ENCODE data around the gene S100A2. TPM values are rescaled to one million over a fixed set of nuclear protein-coding genes. Genes with fewer than 3 reads are reported as not detected.

Gene S100A2
- total and polyA plus RNA-seq, 2 experiments from 2014 or later, result 0.66 to 0.89 TPM

DNA sequence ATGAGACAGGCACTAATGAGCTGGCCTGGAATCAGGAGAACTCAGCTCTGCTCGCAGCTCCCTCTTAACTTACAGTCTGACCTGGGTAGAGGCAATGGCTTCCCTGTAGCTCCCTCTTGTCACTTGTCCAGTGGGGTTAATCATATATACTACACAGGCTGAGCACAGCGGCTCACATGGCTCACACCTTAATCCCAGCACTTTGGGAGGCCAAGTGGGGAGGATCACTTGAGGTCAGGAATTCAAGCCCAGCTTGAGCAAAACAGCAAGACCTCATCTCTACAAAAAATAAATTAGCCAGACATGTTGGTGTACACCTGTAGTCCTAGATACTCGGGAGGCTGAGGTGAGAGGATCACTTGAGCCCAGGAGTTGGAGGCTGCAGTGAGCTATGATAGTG, 34.0 kb downstream of the S100A2 start:
- no peaks in the 10 kb centered on the region for H3K79me2 ChIP-seq (replicated peaks; ENCODE audit: insufficient read depth)
- H3K9me2 ChIP-seq (ENCODE audit: insufficient read depth), result no peaks in the 10 kb centered on the region
- Mint-ChIP-seq H3K9me3 (no peaks in the 10 kb centered on the region), H3K27ac (no peak overlapping the region), H3K36me3 (ENCODE audit: low read depth) (no peaks in the 10 kb centered on the region; the same call in 2 of the 3 replicates), H3K27me3 (ENCODE audit: insufficient read depth, low read depth, poor library complexity) (peaks cover 28% of the 10 kb centered on the region), H3K4me1 (peaks cover 42% of the 10 kb centered on the region), H3K4me3 (no peak overlapping the region)
- no peak overlapping the region for H3K4me2 ChIP-seq
- DNase-seq (ENCODE audit: low spot score) (no peak), ATAC-seq (no peak)
- H3K36me3 ChIP-seq (ENCODE audit: insufficient read depth), result no peaks in the 10 kb centered on the region
- peaks cover 28% of the 10 kb centered on the region for H3K27me3 ChIP-seq (ENCODE audit: insufficient read depth)
- no peak overlapping the region for H2AFZ ChIP-seq
- H3F3A ChIP-seq (replicated peaks; ENCODE audit: low read depth), result peaks cover 12% of the 10 kb centered on the region; the same call in 1 of the 2 replicates
- peaks cover 30% of the 10 kb centered on the region for H3K4me1 ChIP-seq (ENCODE audit: insufficient read depth)
- no peak overlapping the region for H3K27ac ChIP-seq (ENCODE audit: low read depth)
- no peaks in the 10 kb centered on the region for H4K20me1 ChIP-seq (replicated peaks; ENCODE audit: insufficient read depth)
- H3K4me3 ChIP-seq, result no peak overlapping the region
- TF ChIP-seq ZNF114 (CRISPR knock-in tag; IDR thresholded peaks at IDR 0.05), result no peak
- TF ChIP-seq, protein P1, sequence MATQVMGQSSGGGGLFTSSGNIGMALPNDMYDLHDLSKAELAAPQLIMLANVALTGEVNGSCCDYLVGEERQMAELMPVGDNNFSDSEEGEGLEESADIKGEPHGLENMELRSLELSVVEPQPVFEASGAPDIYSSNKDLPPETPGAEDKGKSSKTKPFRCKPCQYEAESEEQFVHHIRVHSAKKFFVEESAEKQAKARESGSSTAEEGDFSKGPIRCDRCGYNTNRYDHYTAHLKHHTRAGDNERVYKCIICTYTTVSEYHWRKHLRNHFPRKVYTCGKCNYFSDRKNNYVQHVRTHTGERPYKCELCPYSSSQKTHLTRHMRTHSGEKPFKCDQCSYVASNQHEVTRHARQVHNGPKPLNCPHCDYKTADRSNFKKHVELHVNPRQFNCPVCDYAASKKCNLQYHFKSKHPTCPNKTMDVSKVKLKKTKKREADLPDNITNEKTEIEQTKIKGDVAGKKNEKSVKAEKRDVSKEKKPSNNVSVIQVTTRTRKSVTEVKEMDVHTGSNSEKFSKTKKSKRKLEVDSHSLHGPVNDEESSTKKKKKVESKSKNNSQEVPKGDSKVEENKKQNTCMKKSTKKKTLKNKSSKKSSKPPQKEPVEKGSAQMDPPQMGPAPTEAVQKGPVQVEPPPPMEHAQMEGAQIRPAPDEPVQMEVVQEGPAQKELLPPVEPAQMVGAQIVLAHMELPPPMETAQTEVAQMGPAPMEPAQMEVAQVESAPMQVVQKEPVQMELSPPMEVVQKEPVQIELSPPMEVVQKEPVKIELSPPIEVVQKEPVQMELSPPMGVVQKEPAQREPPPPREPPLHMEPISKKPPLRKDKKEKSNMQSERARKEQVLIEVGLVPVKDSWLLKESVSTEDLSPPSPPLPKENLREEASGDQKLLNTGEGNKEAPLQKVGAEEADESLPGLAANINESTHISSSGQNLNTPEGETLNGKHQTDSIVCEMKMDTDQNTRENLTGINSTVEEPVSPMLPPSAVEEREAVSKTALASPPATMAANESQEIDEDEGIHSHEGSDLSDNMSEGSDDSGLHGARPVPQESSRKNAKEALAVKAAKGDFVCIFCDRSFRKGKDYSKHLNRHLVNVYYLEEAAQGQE (IDR thresholded peaks at IDR 0.05; ENCODE audit: unreplicated experiment), result no peak

DNA sequence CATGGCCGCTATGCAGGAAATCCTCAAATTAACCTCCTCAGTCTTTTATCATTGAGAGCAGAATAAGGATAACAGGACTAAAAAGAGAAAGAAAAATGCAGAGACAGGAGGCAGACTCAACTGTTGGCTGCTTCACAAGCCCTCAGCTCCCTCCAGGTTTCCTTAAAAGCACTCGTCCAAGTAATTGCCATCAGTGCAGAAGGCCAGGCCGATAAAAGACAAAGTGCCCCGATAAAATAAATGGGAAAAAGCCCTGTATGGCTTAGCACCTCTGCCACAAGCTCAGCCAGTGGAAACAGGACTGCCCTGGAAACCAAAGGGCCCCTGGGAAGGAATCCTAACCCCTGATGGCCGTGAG, 38.0 kb downstream of the S100A2 start:
- Mint-ChIP-seq H3K4me3 (no peak overlapping the region), H3K27me3 (ENCODE audit: insufficient read depth, low read depth, poor library complexity) (no peaks in the 10 kb centered on the region), H3K36me3 (ENCODE audit: low read depth) (no peaks in the 10 kb centered on the region), H3K27ac (no peak overlapping the region), H3K4me1 (peaks cover 24% of the 10 kb centered on the region), H3K9me3 (peaks cover 1% of the 10 kb centered on the region; the same call in 1 of the 3 replicates)
- Histone ChIP-seq H3K27ac (ENCODE audit: low read depth) (no peak overlapping the region), H3K4me3 (no peak overlapping the region), H3K4me1 (ENCODE audit: insufficient read depth) (peaks cover 14% of the 10 kb centered on the region), H3K36me3 (ENCODE audit: insufficient read depth) (no peaks in the 10 kb centered on the region), H3K79me2 (replicated peaks; ENCODE audit: insufficient read depth) (no peaks in the 10 kb centered on the region), H3K27me3 (ENCODE audit: insufficient read depth) (no peaks in the 10 kb centered on the region), H4K20me1 (replicated peaks; ENCODE audit: insufficient read depth) (no peaks in the 10 kb centered on the region), H3F3A (replicated peaks; ENCODE audit: low read depth) (peaks cover 9% of the 10 kb centered on the region; the same call in 1 of the 2 replicates), H3K9me2 (ENCODE audit: insufficient read depth) (no peaks in the 10 kb centered on the region), H3K4me2 (no peak overlapping the region), H2AFZ (peak overlapping the region; percentile 95)
- ATAC-seq (no peak), DNase-seq (ENCODE audit: low spot score) (no peak)
- no peak for TF ChIP-seq ZNF114 (CRISPR knock-in tag; IDR thresholded peaks at IDR 0.05)
- TF ChIP-seq, protein P2, sequence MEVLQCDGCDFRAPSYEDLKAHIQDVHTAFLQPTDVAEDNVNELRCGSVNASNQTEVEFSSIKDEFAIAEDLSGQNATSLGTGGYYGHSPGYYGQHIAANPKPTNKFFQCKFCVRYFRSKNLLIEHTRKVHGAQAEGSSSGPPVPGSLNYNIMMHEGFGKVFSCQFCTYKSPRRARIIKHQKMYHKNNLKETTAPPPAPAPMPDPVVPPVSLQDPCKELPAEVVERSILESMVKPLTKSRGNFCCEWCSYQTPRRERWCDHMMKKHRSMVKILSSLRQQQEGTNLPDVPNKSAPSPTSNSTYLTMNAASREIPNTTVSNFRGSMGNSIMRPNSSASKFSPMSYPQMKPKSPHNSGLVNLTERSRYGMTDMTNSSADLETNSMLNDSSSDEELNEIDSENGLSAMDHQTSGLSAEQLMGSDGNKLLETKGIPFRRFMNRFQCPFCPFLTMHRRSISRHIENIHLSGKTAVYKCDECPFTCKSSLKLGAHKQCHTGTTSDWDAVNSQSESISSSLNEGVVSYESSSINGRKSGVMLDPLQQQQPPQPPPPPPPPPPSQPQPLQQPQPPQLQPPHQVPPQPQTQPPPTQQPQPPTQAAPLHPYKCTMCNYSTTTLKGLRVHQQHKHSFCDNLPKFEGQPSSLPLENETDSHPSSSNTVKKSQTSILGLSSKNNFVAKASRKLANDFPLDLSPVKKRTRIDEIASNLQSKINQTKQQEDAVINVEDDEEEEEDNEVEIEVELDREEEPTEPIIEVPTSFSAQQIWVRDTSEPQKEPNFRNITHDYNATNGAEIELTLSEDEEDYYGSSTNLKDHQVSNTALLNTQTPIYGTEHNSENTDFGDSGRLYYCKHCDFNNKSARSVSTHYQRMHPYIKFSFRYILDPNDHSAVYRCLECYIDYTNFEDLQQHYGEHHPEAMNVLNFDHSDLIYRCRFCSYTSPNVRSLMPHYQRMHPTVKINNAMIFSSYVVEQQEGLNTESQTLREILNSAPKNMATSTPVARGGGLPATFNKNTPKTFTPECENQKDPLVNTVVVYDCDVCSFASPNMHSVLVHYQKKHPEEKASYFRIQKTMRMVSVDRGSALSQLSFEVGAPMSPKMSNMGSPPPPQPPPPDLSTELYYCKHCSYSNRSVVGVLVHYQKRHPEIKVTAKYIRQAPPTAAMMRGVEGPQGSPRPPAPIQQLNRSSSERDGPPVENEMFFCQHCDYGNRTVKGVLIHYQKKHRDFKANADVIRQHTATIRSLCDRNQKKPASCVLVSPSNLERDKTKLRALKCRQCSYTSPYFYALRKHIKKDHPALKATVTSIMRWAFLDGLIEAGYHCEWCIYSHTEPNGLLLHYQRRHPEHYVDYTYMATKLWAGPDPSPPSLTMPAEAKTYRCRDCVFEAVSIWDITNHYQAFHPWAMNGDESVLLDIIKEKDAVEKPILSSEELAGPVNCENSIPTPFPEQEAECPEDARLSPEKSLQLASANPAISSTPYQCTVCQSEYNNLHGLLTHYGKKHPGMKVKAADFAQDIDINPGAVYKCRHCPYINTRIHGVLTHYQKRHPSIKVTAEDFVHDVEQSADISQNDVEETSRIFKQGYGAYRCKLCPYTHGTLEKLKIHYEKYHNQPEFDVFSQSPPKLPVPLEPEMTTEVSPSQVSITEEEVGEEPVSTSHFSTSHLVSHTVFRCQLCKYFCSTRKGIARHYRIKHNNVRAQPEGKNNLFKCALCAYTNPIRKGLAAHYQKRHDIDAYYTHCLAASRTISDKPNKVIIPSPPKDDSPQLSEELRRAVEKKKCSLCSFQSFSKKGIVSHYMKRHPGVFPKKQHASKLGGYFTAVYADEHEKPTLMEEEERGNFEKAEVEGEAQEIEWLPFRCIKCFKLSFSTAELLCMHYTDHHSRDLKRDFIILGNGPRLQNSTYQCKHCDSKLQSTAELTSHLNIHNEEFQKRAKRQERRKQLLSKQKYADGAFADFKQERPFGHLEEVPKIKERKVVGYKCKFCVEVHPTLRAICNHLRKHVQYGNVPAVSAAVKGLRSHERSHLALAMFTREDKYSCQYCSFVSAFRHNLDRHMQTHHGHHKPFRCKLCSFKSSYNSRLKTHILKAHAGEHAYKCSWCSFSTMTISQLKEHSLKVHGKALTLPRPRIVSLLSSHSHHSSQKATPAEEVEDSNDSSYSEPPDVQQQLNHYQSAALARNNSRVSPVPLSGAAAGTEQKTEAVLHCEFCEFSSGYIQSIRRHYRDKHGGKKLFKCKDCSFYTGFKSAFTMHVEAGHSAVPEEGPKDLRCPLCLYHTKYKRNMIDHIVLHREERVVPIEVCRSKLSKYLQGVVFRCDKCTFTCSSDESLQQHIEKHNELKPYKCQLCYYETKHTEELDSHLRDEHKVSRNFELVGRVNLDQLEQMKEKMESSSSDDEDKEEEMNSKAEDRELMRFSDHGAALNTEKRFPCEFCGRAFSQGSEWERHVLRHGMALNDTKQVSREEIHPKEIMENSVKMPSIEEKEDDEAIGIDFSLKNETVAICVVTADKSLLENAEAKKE (CRISPR knock-in tag; IDR thresholded peaks at IDR 0.05), result no peak
- TF ChIP-seq POLR2AphosphoS5 (IDR thresholded peaks at IDR 0.05; ENCODE audit: low read depth), result no peak
- TF ChIP-seq, protein P3, sequence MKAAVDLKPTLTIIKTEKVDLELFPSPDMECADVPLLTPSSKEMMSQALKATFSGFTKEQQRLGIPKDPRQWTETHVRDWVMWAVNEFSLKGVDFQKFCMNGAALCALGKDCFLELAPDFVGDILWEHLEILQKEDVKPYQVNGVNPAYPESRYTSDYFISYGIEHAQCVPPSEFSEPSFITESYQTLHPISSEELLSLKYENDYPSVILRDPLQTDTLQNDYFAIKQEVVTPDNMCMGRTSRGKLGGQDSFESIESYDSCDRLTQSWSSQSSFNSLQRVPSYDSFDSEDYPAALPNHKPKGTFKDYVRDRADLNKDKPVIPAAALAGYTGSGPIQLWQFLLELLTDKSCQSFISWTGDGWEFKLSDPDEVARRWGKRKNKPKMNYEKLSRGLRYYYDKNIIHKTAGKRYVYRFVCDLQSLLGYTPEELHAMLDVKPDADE (IDR thresholded peaks at IDR 0.05), result no peak
- TF ChIP-seq EZH2phosphoT487 (IDR thresholded peaks at IDR 0.05; ENCODE audit: unreplicated experiment), result no peak
- TF ChIP-seq CREB1 (CRISPR knock-in tag; IDR thresholded peaks at IDR 0.05; ENCODE audit: low read depth), result no peak
- TF ChIP-seq EZH2 (IDR thresholded peaks at IDR 0.05; ENCODE audit: low read depth, unreplicated experiment), result no peak
- TF ChIP-seq JUNB (IDR thresholded peaks at IDR 0.05; ENCODE audit: unreplicated experiment), result no peak

Measured in GM23338 (cell line).